H54 (cell line): ENCODE data around the gene ZNF560.
"Not testable (repeated sequence)": the region's sequence is repeated elsewhere in the genome, so short reads cannot be mapped to it uniquely, and the experiment has no call there.

Source experiments
- DNase-seq: peaks from one replicate; pipeline ENCODE4 v3.0.0; 2011; ENCODE audit warnings: low spot score, mixed read lengths; ENCODE audit not compliant: insufficient read length
- FAIRE-seq: peaks from 3 replicates; lab custom pipeline; 2011; peaks lifted over from hg19 to GRCh38; lab: Jason Lieb, UNC
- POLR2A ChIP-seq: IDR thresholded peaks from 2 replicates; pipeline ENCODE4 v1.6.1; 2011; ENCODE audit warnings: low read depth, mild to moderate bottlenecking, low read length

ZNF560 gene

GRCh38 chr19:9498183-9498902 lies at the start of gene ZNF560:
ZNF560 (minus strand) TSS chr19:9498616; CDS start chr19:9475313, 23,303 bp downstream.
- TF ChIP-seq POLR2A, result no peak
- FAIRE-seq (no peak), DNase-seq (no peak)

- DNase-seq (no peak), FAIRE-seq (no peak)
- no peak for TF ChIP-seq POLR2A
Measured at GRCh38 chr19:9547870-9548269, 49.5 kb upstream of the ZNF560 start.

- not testable (repeated sequence) for FAIRE-seq, DNase-seq
Measured at GRCh38 chr19:9541281-9541680, 42.9 kb upstream of the ZNF560 start.

- not testable (repeated sequence) for DNase-seq, FAIRE-seq
Measured at GRCh38 chr19:9539921-9540320, 41.5 kb upstream of the ZNF560 start.

- not testable (repeated sequence) for DNase-seq, FAIRE-seq
Measured at GRCh38 chr19:9539201-9539600, 40.8 kb upstream of the ZNF560 start.

GRCh38 chr19:9538183-9539058 lies 40.0 kb upstream of the ZNF560 start, which contains the start of gene ZNF426:
ZNF426 (minus strand) TSS chr19:9538645; CDS start chr19:9536232, 2,413 bp downstream.
- DNase-seq (peak; percentile 78), FAIRE-seq (no peak)
- peak; percentile 33; the same call in 1 of the 2 replicates for TF ChIP-seq POLR2A

- no peak for TF ChIP-seq POLR2A
- FAIRE-seq, result no peak
- DNase-seq, result no peak
Measured at GRCh38 chr19:9535934-9536333, 37.5 kb upstream of the ZNF560 start.

- FAIRE-seq (no peak), DNase-seq (no peak)
- no peak for TF ChIP-seq POLR2A
Measured at GRCh38 chr19:9531933-9532332, 33.5 kb upstream of the ZNF560 start.

- FAIRE-seq, result no peak
- DNase-seq, result no peak
- no peak for TF ChIP-seq POLR2A
Measured at GRCh38 chr19:9528757-9529336, 30.4 kb upstream of the ZNF560 start.

GRCh38 chr19:9523885-9524474 lies 25.6 kb upstream of the ZNF560 start:
- no peak for TF ChIP-seq POLR2A
- DNase-seq (no peak), FAIRE-seq (no peak)

GRCh38 chr19:9507285-9507684 lies 8.9 kb upstream of the ZNF560 start:
- no peak for TF ChIP-seq POLR2A
- no peak for FAIRE-seq
- no peak for DNase-seq

- no peak for FAIRE-seq
- DNase-seq, result no peak
Measured at GRCh38 chr19:9500796-9501195, 2.4 kb upstream of the ZNF560 start.

GRCh38 chr19:9494096-9494495 lies 4.3 kb downstream of the ZNF560 start:
- DNase-seq (no peak), FAIRE-seq (no peak)
- TF ChIP-seq POLR2A, result no peak

More at GRCh38 chr19:9500796-9501195, 2.4 kb upstream of the ZNF560 start:
- TF ChIP-seq POLR2A, result no peak

- no peak for TF ChIP-seq POLR2A
- FAIRE-seq (no peak), DNase-seq (no peak)
Measured at GRCh38 chr19:9487016-9487415, 11.4 kb downstream of the ZNF560 start.
